AG04449 (cell line): Measurements from ENCODE around the gene OBP2B.
"Not testable (repeated sequence)": the region's sequence is repeated elsewhere in the genome, so short reads cannot be mapped to it uniquely, and the experiment has no call there.

Source experiments
- CTCF ChIA-PET: fragments of 350-600 bp; formaldehyde crosslinking; extraction: SDS; loops from one replicate; lab custom pipeline; 2021; ENCODE audit warnings: antibody characterized with exemption; lab: Yijun Ruan, JAX
- POLR2A ChIA-PET: fragments of 400-600, 350-600 bp; formaldehyde crosslinking; extraction: SDS; loops from one replicate; lab custom pipeline; 2020; ENCODE audit warnings: antibody characterized with exemption, inconsistent platforms; lab: Yijun Ruan, JAX
- DNase-seq: peaks from one replicate; pipeline ENCODE4 v3.0.0-alpha.2; 2010; ENCODE audit warnings: low read depth, low spot score
- H3K4me3 ChIP-seq: 2 replicates; pipeline ENCODE4 v1.5.1; 2011; ENCODE audit warnings: low read depth, mild to moderate bottlenecking, control low read depth, low read length
- TF ChIP-seq, protein P1 (sequence below): IDR thresholded peaks from one replicate; pipeline ENCODE4 v1.5.1; 2011; ENCODE audit warnings: mild to moderate bottlenecking, moderate library complexity, low read length, control low read depth, inconsistent platforms; ENCODE audit not compliant: insufficient read depth; ENCODE audit errors: missing control alignments

OBP2B gene

DNA sequence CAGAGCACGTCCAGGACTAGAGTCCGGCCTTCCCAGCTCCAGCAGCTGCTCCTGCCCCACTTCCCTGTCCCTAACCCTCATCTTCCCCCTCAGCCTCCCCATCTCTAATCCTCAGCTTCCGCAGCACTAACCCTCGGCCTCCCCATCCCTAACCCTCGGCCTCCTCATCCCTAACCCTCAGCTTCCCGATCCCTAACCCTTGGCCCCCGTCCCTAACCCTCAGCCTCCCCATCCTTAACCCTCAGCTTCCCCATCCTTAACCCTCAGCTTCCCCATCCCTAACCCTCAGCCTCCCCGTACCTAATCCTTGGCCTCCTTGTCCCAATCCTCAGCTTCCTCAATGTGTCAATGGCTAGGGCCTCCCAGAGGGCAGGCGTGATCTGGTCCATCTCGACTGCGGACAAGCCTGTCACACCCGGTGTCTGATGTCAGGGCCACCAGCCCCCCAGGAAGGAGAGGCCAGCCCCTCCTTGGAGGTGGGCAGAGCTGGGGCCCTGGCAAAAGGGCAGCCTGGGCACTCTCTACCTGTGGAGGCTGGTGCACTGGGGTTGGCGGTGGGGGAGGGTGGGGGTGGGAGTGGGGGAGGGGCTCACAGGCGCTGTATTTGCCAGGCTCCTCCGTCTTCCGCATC is 1.4 kb downstream of the OBP2B start:
- TF ChIP-seq, protein P1, sequence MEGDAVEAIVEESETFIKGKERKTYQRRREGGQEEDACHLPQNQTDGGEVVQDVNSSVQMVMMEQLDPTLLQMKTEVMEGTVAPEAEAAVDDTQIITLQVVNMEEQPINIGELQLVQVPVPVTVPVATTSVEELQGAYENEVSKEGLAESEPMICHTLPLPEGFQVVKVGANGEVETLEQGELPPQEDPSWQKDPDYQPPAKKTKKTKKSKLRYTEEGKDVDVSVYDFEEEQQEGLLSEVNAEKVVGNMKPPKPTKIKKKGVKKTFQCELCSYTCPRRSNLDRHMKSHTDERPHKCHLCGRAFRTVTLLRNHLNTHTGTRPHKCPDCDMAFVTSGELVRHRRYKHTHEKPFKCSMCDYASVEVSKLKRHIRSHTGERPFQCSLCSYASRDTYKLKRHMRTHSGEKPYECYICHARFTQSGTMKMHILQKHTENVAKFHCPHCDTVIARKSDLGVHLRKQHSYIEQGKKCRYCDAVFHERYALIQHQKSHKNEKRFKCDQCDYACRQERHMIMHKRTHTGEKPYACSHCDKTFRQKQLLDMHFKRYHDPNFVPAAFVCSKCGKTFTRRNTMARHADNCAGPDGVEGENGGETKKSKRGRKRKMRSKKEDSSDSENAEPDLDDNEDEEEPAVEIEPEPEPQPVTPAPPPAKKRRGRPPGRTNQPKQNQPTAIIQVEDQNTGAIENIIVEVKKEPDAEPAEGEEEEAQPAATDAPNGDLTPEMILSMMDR: no peak
- no peak overlapping the region for H3K4me3 ChIP-seq
- ChIA-PET POLR2A (interaction anchor here (0.5 kb wide), 1 partner anchor 22 kb away, joined by 4 read pairs; no protein-coding TSS in a partner anchor), CTCF (interaction anchor here (1.1 to 3.2 kb wide), 2 partner anchors 21 to 47 kb away, joined by 3 to 13 read pairs; no protein-coding TSS in a partner anchor)
- DNase-seq: no peak

DNA sequence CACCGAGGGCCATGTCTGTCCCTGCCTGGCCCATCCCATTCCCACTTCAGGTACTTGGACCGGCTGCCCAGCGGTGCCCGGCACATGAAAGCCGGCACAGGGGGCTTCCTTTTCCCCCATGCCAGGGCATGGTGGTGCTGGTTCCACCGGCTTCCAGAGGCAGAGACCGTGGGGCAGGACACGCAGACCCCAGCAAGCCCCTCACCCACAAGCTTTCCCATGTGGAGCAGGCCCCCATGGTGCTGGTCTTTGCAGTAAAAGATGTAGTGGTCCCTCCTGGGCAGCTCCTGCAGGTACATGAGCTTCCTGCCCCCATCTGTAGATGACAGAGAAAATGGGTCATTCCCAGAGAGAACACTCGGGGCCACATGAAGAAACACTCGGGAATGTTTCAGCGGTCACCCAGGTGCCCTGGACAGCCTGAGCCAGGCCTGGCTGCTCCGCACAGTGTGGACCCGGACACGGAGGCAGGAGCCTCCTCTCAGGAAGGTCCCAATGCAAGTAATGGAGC is 2.0 kb downstream of the OBP2B start:
- TF ChIP-seq, protein P1: no peak
- CTCF ChIA-PET: interaction anchor here (1.1 to 3.2 kb wide), 2 partner anchors 21 to 47 kb away, joined by 3 to 13 read pairs; no protein-coding TSS in a partner anchor
- POLR2A ChIA-PET: interaction anchor here (0.5 kb wide), 1 partner anchor 22 kb away, joined by 4 read pairs; no protein-coding TSS in a partner anchor
- no peak for DNase-seq
- no peak overlapping the region for H3K4me3 ChIP-seq

DNA sequence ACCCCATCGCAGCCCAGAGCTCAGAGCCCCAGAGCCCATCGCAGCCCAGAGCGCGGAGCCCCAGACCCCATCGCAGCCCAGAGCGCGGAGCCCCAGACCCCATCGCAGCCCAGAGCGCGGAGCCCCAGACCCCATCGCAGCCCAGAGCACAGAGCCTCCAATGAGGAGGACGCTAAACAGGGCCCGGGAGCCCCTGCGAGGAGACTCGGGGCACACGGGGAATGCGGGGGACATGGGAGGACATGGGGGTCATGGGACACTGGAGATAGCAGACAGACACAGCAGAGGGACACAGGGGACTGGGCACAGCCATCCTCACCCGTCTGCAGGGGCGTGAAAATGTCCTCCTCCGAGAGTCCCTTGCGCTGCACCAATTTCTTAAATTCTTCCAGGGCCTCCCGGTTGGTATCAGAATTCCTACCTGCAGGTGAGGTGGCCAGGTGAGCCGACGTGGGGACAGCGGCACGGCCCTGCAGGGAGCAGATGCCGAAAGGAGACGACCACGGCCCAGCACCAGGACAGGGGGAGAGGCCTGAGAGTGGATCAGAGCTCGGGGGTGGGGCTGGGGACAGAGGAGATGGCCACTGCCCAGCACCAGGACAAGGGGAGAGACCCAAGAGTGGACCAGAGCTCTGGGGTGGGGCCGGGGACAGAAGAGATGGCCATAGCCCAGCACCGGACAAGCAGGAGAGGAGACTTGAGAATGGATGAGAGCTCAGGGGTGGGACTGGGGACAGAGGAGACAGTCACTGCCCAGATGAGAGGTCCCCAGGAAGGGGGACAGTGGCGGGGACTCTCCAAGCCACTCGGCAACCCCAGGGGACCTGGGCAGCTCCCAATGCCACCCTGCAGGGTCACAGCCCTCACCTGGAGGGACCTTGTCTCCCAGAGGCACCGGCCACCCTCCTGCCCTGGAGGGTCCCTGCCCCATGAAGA is 2.8 kb downstream of the OBP2B start:
- POLR2A ChIA-PET: no interaction called here
- no peak overlapping the region for H3K4me3 ChIP-seq
- DNase-seq: no peak
- TF ChIP-seq, protein P1: no peak
- CTCF ChIA-PET: interaction anchor here (1.1 to 3.2 kb wide), 2 partner anchors 20 to 46 kb away, joined by 3 to 13 read pairs; no protein-coding TSS in a partner anchor

DNA sequence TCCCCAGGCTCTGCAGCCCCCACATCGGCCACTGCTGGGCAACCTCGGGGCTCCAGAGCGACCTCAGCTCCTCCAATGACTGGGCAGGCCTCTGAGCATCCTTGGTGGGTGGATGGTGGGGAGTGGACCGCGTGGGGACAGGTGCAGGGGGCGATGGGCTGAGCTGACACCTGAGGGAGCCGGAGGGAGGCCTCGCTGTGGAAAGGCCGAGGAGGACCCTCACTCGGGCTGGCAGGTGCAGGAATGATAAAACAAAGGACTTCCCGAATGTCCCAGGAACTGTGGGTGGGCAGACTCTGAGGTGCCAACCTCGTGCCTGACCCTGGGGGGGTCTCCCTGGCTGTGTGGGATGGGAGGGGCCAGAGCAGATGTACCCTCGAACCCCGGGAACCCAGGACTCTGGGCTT is 3.6 kb downstream of the OBP2B start:
- POLR2A ChIA-PET, DNase-seq, H3K4me3 ChIP-seq: not testable (repeated sequence)
- CTCF ChIA-PET: interaction anchor here (3.2 kb wide), 1 partner anchor 19 kb away, joined by 13 read pairs; no protein-coding TSS in a partner anchor

DNA sequence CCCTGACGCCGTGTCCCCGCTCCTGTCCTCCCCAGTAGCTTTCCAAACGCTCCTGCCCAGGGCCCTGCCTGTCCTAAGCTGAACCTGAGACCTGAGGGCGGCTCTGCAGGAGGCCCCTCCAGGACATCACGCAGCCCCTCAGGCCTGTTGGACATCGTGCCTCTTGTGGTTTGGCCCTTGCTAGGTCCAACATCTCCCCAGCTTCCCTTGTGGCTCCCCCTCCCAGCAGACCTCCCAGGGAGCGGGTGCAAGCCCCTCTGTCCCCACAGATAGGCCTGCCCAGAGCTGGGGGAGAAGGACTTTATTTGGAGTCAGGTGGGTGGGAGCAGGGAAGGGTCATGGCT is 4.1 kb downstream of the OBP2B start:
- ChIA-PET POLR2A (no interaction called here), CTCF (no interaction called here)
- TF ChIP-seq, protein P1: no peak

DNA sequence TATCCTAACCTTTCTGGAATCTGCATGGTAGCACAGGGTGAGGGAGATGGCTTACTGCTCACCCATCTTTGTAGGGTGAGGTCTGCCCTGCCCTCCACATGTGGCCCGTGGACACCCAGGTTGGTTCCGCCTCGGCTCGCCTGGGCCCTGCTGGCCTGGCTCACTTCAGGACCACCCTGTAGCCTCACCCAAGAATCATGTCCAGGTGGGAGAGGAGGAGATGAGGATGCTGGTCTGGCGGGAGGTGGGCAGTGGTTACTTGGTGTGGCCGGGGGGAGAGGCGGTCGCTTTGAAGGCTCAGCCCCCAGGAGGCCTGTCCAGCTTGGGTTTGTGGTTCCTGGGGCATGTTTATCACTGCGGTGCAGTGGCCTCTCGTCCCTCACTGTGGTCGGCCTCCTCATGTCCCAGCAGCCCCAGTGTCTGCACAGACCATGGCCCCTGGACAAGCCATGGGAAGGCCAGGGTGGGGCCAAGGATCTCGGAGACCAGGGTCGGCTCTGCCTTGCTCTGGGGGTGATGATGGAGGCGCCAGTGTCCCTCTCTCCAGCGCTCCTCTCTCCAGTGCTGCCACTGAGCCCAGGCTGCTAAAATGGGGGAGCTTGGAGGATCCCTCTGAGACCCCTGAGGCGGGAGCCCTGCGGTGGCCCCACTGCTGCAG is 4.6 kb downstream of the OBP2B start:
- ChIA-PET CTCF (no interaction called here), POLR2A (no interaction called here)
- TF ChIP-seq, protein P1: no peak
- DNase-seq: no peak
- H3K4me3 ChIP-seq: no peak overlapping the region

More for the DNA sequence above, 4.1 kb downstream of the OBP2B start:
- H3K4me3 ChIP-seq: no peak overlapping the region
- DNase-seq: no peak
